ENCODE data around the gene NRSN2. TPM values are rescaled to one million over a fixed set of nuclear protein-coding genes. Genes with fewer than 3 reads are reported as not detected.

The NRSN2 gene
- total and polyA plus RNA-seq, 2 of the 4 experiments (the other 2 are of a cell fraction): 9.9 to 101 TPM

DNA sequence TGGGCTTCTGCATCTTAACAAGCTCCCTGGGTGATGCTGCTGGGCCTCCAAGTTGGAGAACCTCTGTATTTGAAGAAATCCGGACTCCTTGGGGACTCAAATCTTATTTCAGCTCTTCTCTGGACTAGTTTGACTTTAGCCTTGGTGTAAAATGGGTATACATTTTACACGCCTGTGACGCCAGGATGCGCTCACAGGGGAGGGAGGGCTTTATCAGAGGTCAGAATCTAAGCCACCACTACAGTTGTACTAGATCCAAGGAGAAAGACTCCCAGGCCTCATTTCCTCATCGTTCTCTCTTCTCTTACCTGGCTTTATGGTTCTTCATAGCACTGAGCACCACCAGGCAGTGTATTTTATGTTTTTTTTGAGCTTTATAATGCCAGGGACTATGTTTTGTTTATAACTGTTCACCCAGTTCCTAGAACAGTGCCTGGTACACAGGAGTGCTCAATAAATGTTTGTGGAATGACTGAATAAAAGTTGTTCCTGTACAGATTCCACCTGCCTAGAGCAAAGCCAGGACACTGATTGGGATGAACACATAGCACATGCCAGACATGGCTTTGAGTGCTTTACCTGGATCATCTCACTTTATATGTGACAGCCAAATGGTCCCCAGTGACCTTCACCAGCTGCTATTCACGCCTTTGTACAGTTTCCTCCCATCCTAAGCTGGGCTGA is 56.1 kb downstream of the NRSN2 start:
- Histone ChIP-seq H4K91ac (ENCODE audit: insufficient read depth, low read depth, low read length) (peak overlapping the region; percentile 45; the same call in 1 of the 2 replicates), H2BK15ac (ENCODE audit: low read depth, low read length) (no peak overlapping the region; the same call in 2 of the 3 replicates), H3K9me1 (ENCODE audit: insufficient read depth, low read length) (no peaks in the 10 kb centered on the region; the same call in 1 of the 2 replicates), H2BK120ac (ENCODE audit: low read depth, low read length) (peak overlapping the region; percentile 76), H3K9ac (ENCODE audit: low read depth, low read length) (no peak overlapping the region), H3K4me1 (ENCODE audit: control insufficient read depth, insufficient read depth, low read length) (peaks cover 8% of the 10 kb centered on the region), H2AFZ (replicated peaks; ENCODE audit: low read length, poor library complexity) (no peak overlapping the region), H4K8ac (ENCODE audit: low read depth in 2 of 2, low read length in 2 of 2) (no peak overlapping the region; a peak in 1 of 4 replicates), H3K27me3 (ENCODE audit: control insufficient read depth, insufficient read depth, low read length) (no peaks in the 10 kb centered on the region), H4K20me1 (ENCODE audit: insufficient read depth, low read length) (no peaks in the 10 kb centered on the region), H3K56ac (ENCODE audit: extremely low read depth, insufficient read depth, low read length) (no peak overlapping the region), H2BK20ac (ENCODE audit: low read depth, low read length) (peak overlapping the region; percentile 52; the same call in 1 of the 2 replicates), H3K4me2 (ENCODE audit: low read depth, low read length) (no peak overlapping the region), H4K5ac (ENCODE audit: low read depth, low read length) (no peak overlapping the region), H2AK5ac (ENCODE audit: low read depth, low read length) (no peak overlapping the region; the same call in 1 of the 2 replicates), H3K4ac (ENCODE audit: low read depth, low read length) (no peak overlapping the region), H3K4me3 (ENCODE audit: insufficient read depth, low read depth, low read length) (no peak overlapping the region), H3K9me3 (ENCODE audit: control insufficient read depth, insufficient read depth, low read length) (0 out of 2 replicates have a peak, but pooled peaks cover 3% of the 10 kb centered on the region), H3K79me1 (ENCODE audit: low read depth in 1 of 2, low read length in 2 of 2) (no peaks in the 10 kb centered on the region), H2AK9ac (replicated peaks; ENCODE audit: low read depth, low read length, poor library complexity) (no peak overlapping the region), H3K36me3 (ENCODE audit: control insufficient read depth, insufficient read depth, low read length) (peaks cover 4% of the 10 kb centered on the region), H3K23ac (ENCODE audit: low read depth, low read length) (no peak overlapping the region), H3K18ac (ENCODE audit: low read depth, low read length) (no peak overlapping the region), H3K27ac (ENCODE audit: insufficient read depth, low read length) (no peak overlapping the region), H2BK5ac (ENCODE audit: low read depth, low read length, poor library complexity, severe bottlenecking) (no peak overlapping the region), H3K14ac (replicated peaks; ENCODE audit: low read depth, low read length) (no peak overlapping the region)
- no peak for DNase-seq
- ATAC-seq (ENCODE audit: low read depth): no peak
- BruUV-seq (replicated peaks): no TSS peak
- in situ Hi-C loops (cut with MboI; ENCODE audit: low sequenced_read_pairs) (no loop called here), dilution Hi-C loops (cut with HindIII; ENCODE audit: low sequenced_read_pairs, unreplicated experiment) (no loop called here), intact Hi-C loops (cut with micrococcal nuclease) (no loop called here)
- TF ChIP-seq CTCF (conservative IDR thresholded peaks at IDR 0.05; ENCODE audit: low read depth, low read length) (no peak), RCOR1 (IDR thresholded peaks at IDR 0.05; ENCODE audit: insufficient replicate concordance, low read length) (no peak), RAD21 (IDR thresholded peaks at IDR 0.05; ENCODE audit: low read length) (no peak), MXI1 (IDR thresholded peaks at IDR 0.05; ENCODE audit: borderline replicate concordance, low read depth, low read length) (no peak), NFE2L2 (IDR thresholded peaks at IDR 0.05; ENCODE audit: low read depth, low read length) (no peak), SMC3 (IDR thresholded peaks at IDR 0.05; ENCODE audit: low read depth, low read length) (no peak), MAZ (IDR thresholded peaks at IDR 0.05; ENCODE audit: borderline replicate concordance, low read depth, low read length) (no peak), CHD1 (IDR thresholded peaks at IDR 0.05; ENCODE audit: low read depth, low read length) (no peak), MAFK (IDR thresholded peaks at IDR 0.05; ENCODE audit: low read depth, low read length) (no peak), POLR2A (IDR thresholded peaks at IDR 0.05; ENCODE audit: low read depth, low read length) (no peak)
- TF ChIP-seq, protein P1, sequence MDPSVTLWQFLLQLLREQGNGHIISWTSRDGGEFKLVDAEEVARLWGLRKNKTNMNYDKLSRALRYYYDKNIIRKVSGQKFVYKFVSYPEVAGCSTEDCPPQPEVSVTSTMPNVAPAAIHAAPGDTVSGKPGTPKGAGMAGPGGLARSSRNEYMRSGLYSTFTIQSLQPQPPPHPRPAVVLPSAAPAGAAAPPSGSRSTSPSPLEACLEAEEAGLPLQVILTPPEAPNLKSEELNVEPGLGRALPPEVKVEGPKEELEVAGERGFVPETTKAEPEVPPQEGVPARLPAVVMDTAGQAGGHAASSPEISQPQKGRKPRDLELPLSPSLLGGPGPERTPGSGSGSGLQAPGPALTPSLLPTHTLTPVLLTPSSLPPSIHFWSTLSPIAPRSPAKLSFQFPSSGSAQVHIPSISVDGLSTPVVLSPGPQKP (IDR thresholded peaks at IDR 0.05; ENCODE audit: borderline replicate concordance, low read depth, low read length): no peak
- ChIA-PET CTCF (no interaction called here), POLR2A (ENCODE audit: unreplicated experiment) (interaction anchor here (0.6 kb wide), 1 partner anchor 54 kb away, joined by 7 read pairs; no protein-coding TSS in a partner anchor)
- WGBS, 2 experiments (ENCODE audit: extremely low coverage in 2 of 2, insufficient read length in 1 of 2): no CpG with 5 or more reads among the region's 6 CpGs

Data from IMR-90 (cell line).